GM23248 (cell line): Measurements from ENCODE around the gene GRPEL2.

Experiments
- EZH2 ChIP-seq: fragments of 200-600 bp; sonication (generic); IDR thresholded peaks from 2 replicates; pipeline ENCODE4 v1.6.1; 2018; ENCODE audit warnings: antibody characterized with exemption, mild to moderate bottlenecking; ENCODE audit not compliant: insufficient read depth, poor library complexity, severe bottlenecking
- EZH2phosphoT487 ChIP-seq: fragments of 200-600 bp; sonication (generic); IDR thresholded peaks from 2 replicates; pipeline ENCODE4 v1.6.1; 2018; ENCODE audit warnings: antibody characterized with exemption, moderate library complexity, mild to moderate bottlenecking, low read depth; ENCODE audit not compliant: insufficient read depth

DNA sequence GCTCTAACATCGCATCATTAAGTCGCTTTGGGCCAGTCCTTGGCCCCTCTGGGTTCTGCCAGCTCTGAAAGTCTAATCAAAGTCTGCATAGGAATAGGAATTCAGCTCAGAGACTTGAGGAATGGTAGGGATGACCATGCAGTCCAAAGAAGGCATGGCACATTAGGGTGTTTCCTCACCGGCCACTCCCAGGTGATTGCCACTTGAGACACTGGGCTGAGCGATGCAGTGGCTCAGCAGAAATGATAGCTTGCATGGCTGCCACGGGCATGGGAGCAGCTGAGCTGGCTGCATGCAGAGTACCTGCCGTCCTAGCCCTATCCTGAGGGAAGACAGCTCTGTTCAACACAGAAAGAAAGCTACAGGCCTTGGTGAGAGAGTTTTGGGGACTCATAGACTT lies 44.9 kb upstream of the GRPEL2 start:
- TF ChIP-seq EZH2 (no peak), EZH2phosphoT487 (no peak)
